ENCODE measurements around the gene FNIP1.

GRCh38 chr5:131630963-131631350, 165.9 kb downstream of the FNIP1 start:
- TF ChIP-seq CTCF (IDR thresholded peaks at IDR 0.05; ENCODE audit: poor library complexity): no peak
- no peak for TF ChIP-seq EZH2 (IDR thresholded peaks at IDR 0.05; ENCODE audit: borderline replicate concordance)

All from hepatocyte (in vitro differentiated cells).